NCI-H146 (cell line): ENCODE results near the gene C11orf91.
A peak's percentile ranks its signal among the peaks of the same experiment; 100 is the strongest.
"Not testable (repeated sequence)": the region's sequence is repeated elsewhere in the genome, so short reads cannot be mapped to it uniquely, and the experiment has no call there.

Experiments
- DNase-seq: peaks from one replicate; lab custom pipeline; 2025; lab: John Stamatoyannopoulos, UW

Gene C11orf91

DNA sequence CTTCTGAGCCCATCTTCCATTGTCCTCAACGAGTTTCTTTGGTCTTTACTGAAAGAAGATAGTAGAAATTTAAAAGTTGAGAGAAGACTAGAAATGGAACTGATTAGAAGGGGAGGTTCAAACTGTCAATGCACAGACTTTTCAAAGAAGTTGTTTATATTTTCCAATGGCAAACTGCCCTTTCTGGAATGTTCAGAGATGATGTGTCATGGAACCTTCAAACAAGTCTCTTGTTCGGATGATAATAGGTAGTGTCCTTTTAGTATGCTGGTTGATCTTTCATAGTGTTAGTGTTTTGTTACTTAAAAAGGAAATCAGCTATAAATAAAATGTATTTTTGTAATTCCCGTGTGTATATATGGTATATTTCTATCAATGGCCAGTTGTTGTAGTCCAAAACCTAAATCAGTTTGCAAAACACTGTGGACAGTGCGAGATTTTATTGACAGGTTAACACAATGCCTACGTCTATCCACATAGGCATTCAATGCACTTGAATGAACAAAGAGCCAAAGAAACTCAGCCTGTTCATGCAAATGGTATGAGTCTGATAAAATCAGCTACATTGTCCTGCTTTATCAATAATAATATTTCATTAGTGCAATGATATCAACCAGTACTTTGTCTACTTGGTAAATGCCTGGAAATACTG lies 30.9 kb downstream of the C11orf91 start:
- DNase-seq = no peak

- no peak for DNase-seq
These were observed 31.6 kb downstream of the C11orf91 start for GRCh38 chr11:33668951-33669596.

DNA sequence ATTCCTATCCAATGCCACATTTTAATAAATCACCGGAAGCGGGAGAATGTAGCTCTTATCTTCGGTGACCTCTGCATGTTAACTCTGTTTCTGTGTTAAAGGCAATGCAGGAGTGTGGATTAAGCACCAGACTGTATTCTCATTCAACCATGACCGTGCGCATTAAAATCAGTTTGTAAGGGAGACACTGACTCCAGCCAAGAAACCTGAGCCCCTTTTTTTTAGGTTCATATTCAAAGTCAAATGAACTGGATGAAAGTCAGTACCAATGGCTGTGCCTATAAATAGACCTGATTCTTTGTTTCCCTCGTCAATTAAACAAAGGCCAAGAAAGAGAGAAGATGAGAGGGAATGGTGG lies 32.2 kb downstream of the C11orf91 start:
- DNase-seq = peak; percentile 20

DNA sequence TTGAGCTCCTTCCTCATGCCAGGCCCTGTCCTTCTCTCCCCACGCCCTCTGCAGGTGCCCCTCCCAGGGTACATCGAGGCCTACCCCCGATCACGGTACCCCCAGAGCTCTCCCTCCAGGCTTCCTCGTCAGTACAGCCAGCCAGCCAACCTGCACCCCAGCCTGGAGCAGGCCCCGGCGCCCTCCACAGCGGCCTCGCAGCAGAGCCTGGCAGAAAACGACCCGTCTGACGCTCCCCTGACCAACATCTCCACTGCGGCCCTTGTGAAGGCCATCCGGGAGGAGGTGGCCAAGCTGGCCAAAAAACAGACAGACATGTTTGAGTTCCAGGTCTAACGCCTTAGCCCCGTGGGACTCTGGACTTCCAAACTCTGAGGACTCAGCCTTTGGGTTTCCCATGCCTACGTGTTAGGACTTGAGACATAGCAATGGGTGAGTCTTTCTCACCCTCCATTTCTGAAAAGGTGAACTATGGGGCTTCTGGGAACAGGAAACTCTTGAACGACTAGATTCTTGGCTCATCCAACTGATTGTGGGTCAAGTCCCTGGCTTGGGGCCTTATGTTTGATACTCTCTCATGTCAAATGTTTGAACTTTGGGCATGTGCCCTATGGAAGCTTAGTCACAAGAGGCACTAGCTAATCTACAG lies 32.7 kb downstream of the C11orf91 start:
- no peak for DNase-seq

- DNase-seq = no peak
These were observed 35.1 kb downstream of the C11orf91 start for GRCh38 chr11:33665350-33666106.

- no peak for DNase-seq
These were observed 35.8 kb downstream of the C11orf91 start for GRCh38 chr11:33664827-33665226.

- DNase-seq = no peak
These were observed 36.5 kb downstream of the C11orf91 start for GRCh38 chr11:33664166-33664565.

DNA sequence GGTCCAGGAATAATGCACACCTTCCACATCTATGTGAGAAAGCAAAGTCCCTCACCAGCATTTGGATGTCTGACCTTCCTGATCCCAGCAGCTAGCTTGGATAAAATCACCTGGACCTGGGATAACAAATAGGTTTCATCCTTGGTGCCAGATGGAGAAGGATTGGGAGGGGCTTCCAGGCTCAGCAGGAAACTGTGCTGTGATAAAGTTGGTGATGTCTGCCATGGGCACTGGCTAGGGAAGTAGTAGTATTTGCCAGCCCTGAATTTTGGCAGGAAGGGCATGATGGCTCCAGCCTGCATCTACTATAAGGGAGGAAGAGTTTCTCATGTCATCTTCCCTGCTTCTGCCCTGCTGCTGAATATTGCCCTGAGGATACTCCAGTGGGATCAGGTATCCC lies 37.5 kb downstream of the C11orf91 start:
- no peak for DNase-seq

DNA sequence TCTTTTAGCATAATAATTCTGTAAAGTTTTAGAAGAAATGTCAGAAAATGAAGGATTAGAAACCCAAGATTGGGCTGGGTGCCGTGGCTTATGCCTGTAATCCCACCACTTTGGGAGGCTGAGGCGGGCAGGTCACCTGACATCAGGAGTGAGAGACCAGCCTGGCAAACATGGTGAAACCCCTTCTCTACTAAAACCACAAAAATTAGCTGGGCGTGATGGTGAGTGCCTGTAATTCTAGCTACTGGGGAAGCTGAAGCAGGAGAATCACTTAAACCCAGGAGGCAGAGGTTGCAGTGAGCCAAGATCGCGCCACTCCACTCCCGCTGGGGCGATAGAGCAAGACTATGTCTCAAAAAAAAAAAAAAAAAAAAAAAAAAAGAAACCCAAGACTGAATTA lies 39.1 kb downstream of the C11orf91 start:
- DNase-seq = not testable (repeated sequence)

DNA sequence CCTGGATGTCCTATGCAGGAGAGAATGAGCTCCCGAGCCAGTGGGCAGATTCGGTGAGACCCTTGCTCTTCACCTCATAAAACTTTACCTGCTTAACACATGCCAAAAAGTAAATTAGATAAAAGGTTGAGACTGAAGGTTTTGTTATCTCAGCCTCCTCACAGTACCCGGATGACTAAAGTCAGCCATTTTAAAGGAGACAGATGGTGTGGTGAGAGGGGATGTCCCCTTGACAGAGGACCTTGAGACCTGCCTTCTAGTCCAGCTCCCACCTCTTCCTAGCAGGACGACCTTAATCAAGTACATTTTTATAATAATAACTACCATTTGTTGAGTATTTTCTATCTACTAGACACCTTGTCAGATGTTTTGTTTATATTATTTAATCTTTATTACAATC lies 39.7 kb downstream of the C11orf91 start:
- DNase-seq = no peak

DNA sequence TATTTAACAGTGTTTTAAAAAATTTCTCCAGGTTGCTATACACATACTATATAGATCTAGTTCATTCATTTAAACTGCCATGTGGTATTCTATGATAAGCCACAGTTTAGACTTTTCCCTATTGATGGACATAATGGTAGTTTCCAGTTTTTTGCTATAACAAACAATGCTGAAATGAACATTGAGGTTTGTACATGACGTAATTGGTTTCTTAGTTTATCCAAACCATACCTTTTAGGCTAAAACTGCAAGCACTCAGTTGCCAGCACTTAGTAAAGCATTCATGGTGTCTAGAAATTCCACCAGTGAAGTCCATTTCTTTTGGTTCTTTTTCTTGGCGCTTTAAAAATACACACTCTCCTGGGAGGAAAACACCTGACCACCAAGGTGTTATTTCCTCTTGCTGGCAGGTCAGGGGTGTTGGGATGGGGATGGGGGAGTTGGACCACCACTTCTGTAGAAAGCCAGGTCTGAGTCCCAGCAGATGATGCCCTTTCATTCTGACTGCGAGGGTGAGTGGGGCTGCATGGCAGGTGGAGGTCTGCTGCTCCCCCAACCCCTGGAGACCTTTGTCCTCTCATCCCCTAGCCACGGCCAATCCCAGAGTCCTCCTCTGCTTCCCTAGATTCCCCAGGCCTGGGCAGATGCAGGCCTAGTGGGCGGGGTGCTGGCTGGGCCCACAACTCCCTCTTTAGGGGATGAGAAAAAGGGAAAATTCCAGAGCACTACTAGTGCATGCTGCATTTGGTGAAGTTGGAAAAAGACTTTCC lies 41.1 kb downstream of the C11orf91 start:
- DNase-seq = no peak

DNA sequence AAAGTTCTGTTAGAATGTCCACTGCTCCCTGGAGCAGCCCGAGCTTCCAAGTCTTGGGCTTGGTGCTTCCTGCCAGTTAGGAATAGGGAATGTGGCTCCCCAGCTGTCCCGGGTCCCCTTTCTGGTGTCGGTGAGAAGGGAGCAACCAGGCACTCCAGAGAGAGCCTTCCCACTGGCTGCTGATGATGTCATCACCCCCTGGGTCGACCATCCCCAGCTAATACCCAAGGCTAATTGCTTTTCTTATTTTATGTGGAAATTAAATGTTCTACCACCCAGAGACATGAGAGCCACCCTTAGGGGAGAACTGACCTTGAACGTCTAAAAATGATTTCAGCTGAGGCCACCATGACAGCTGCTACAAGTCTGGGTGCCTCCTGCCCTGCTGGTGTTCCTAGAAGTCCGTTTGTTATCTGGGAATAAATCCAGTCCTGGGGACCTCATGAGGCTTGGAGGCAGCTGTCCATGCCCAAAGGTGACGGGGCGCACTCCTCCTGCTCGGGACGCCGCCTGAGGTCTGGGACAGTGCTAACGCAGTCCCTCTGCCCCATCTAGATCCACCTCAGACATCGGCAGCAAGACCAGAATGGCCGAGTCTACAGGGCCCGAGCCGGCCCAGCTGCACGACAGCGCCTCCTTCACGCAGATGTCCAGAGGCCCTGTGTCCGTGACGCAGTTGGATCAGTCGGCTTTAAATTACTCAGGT lies 42.3 kb downstream of the C11orf91 start:
- DNase-seq = peak; percentile 64

- peak; percentile 70 for DNase-seq
These were observed 42.9 kb downstream of the C11orf91 start for GRCh38 chr11:33657757-33658156.

DNA sequence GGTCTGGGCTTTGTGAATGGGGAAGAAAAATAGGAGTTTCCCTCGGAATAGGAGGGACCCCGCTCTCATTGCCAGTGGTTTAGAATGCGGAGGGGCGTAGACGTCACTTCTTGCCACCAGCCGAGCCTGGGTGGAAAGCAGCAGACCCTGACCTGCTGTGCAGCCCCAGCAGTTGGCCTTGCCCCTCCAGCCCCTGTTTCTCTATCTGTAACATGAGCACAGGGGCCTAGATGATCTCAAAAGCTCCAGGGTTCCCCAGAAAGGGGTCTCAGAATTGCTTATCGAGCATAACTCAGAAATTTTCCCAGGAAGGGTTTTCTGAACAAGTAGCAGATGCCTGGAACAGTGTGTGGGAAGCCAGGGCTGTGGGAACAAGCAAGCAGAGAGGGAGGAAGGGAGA lies 43.9 kb downstream of the C11orf91 start:
- no peak for DNase-seq

GRCh38 chr11:33655842-33656600 lies 44.6 kb downstream of the C11orf91 start:
- no peak for DNase-seq

DNA sequence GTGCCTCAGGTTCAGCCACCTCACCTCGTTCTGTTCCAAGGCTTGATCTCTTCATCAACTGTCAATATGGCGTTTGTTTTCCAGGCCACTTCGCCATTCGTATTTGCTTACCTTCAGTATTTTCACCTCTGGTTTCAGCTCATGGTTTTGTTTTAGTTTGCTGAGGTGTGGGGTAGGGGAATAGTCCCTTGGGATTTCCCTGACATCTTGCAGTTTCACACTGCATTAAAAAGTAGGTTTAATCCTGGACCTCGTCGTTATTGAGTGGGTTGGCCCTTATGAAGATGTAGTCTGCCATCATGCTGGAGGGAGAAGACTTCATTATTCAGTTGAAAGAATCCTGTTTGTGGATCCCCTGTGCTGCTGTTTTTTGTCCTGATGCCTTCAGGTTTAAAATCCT lies 46.0 kb downstream of the C11orf91 start:
- no peak for DNase-seq

GRCh38 chr11:33652930-33653329 lies 47.7 kb downstream of the C11orf91 start:
- no peak for DNase-seq

- DNase-seq = no peak
These were observed 48.2 kb downstream of the C11orf91 start for GRCh38 chr11:33652431-33652830.

GRCh38 chr11:33651990-33652389 lies 48.6 kb downstream of the C11orf91 start:
- no peak for DNase-seq

GRCh38 chr11:33651555-33651954 lies 49.1 kb downstream of the C11orf91 start:
- DNase-seq = no peak

DNA sequence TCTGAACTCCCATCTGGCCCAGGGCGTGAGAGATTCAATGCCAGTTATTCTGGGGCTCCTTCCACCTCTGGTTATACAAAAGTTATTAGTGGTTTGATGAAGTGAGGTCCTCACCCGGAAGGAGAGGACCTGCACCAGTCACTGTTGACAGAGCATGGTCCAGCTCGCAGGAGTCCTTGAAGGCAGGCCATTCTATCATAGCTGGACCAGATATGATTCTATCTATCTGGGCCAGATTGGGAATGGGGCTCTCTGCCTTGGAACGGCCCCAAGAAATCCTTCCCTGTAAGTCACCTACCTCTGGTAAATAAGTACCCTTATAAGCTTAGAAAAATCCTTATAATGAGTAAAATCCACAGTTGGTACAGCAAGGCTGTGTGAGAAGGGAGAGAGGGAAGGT lies 50.7 kb downstream of the C11orf91 start:
- no peak for DNase-seq
